GM19328 (cell line): ENCODE measurements around the gene OR51I2.

Experiments
- ATAC-seq: cut with Tn5 transposase; IDR thresholded peaks from one replicate; pipeline ENCODE4 v1.9.1; 2021; ENCODE audit warnings: mild to moderate bottlenecking, moderate library complexity; ENCODE audit not compliant: unreplicated experiment

Gene OR51I2

GRCh38 chr11:5505363-5506048, 56.4 kb downstream of the OR51I2 start:
- no peak for ATAC-seq
